Astrocyte (in vitro differentiated cells and primary cell): ENCODE data around the gene KCNN3.
A peak's percentile ranks its signal among the peaks of the same experiment; 100 is the strongest.

Experiments used
- EZH2 ChIP-seq: IDR thresholded peaks from 2 replicates; pipeline ENCODE4 v1.6.1; 2012; ENCODE audit warnings: mild to moderate bottlenecking, low read length, inconsistent platforms; ENCODE audit not compliant: insufficient read depth
- TF ChIP-seq, protein P1 (sequence below): IDR thresholded peaks from 2 replicates; pipeline ENCODE4 v1.5.1; 2011; ENCODE audit warnings: low read depth, mild to moderate bottlenecking, inconsistent platforms, low read length, moderate library complexity; ENCODE audit not compliant: insufficient read depth

DNA sequence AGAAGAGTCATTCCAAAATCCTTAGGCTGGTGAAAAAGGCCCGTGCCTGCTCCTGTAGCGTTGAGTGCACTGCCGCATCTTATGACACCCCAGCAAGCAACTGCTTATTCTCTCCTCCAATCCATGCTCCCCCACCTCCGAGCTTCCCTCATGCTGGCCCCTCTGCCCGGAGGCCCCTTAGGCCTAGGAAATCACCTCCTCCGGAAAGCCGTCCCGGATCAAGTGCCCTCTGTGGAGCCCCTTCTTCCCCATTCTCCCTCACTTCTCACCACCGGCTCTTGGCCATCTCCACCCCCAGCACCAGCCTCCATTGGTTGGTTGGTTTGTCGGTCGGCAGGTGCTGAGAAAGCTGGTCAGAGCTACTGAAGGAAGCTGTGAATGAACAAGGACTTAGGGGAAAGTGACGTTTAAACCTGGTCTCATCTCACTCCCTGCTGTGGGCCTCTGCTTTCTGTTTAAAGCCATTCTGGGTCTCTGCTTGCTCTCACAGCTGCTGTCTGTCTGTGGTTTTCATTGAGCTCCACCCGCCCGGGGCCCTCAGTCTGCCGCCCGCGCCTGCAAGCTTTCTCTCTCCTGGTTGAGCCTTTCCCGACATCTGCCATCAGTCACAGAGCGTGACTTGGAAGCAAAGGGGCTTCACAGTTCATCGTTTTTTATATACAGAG is 122.2 kb downstream of the KCNN3 start:
- TF ChIP-seq, protein P1, sequence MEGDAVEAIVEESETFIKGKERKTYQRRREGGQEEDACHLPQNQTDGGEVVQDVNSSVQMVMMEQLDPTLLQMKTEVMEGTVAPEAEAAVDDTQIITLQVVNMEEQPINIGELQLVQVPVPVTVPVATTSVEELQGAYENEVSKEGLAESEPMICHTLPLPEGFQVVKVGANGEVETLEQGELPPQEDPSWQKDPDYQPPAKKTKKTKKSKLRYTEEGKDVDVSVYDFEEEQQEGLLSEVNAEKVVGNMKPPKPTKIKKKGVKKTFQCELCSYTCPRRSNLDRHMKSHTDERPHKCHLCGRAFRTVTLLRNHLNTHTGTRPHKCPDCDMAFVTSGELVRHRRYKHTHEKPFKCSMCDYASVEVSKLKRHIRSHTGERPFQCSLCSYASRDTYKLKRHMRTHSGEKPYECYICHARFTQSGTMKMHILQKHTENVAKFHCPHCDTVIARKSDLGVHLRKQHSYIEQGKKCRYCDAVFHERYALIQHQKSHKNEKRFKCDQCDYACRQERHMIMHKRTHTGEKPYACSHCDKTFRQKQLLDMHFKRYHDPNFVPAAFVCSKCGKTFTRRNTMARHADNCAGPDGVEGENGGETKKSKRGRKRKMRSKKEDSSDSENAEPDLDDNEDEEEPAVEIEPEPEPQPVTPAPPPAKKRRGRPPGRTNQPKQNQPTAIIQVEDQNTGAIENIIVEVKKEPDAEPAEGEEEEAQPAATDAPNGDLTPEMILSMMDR, result no peak
- peak; percentile 31 for TF ChIP-seq EZH2
